M059J (cell line): ENCODE results near the gene DNAJC30. TPM values are rescaled to one million over a fixed set of nuclear protein-coding genes. Genes with fewer than 3 reads are reported as not detected.

Source experiments
- DNase-seq: peaks from one replicate; pipeline ENCODE4 v3.0.0-alpha.2; 2012; ENCODE audit warnings: low read depth
- total RNA-seq: library from RNA; depleted of rRNA; stranded (reverse); fragments of >200 nt; shearing (Covaris generic); gene quantifications from 2 replicates; pipeline ENCODE4 v1.2.3, GENCODE V29; 2014; rRNA removed

DNAJC30 gene
- total RNA-seq, 1 experiment from 2014 or later: 1.8 TPM

GRCh38 chr7:73649576-73649975, 33.7 kb downstream of the DNAJC30 start:
- no peak for DNase-seq

GRCh38 chr7:73648593-73649332, 34.5 kb downstream of the DNAJC30 start:
- no peak for DNase-seq

- no peak for DNase-seq
Measured at GRCh38 chr7:73647725-73648592, 35.3 kb downstream of the DNAJC30 start.

GRCh38 chr7:73646785-73647724, 36.2 kb downstream of the DNAJC30 start:
- no peak for DNase-seq

GRCh38 chr7:73645643-73646174, 37.5 kb downstream of the DNAJC30 start:
- no peak for DNase-seq

- DNase-seq: no peak
Measured at GRCh38 chr7:73644688-73645286, 38.5 kb downstream of the DNAJC30 start.

GRCh38 chr7:73642834-73643233, 40.4 kb downstream of the DNAJC30 start:
- DNase-seq: no peak

- DNase-seq: no peak
Measured at GRCh38 chr7:73638911-73639310, 44.3 kb downstream of the DNAJC30 start.

- no peak for DNase-seq
Measured at GRCh38 chr7:73635428-73636200, 47.6 kb downstream of the DNAJC30 start.

GRCh38 chr7:73633844-73634243, 49.4 kb downstream of the DNAJC30 start:
- no peak for DNase-seq

GRCh38 chr7:73633323-73633722, 49.9 kb downstream of the DNAJC30 start:
- DNase-seq: no peak

- DNase-seq: no peak
Measured at GRCh38 chr7:73631558-73631957, 51.7 kb downstream of the DNAJC30 start.

Other genes starting within 250 kb of the DNAJC30 start
- 0.10 and 0.12 TPM in 2 replicates for gene FZD9, start 249.7 kb downstream of the DNAJC30 start, total RNA-seq
- gene BAZ1B, start 161.2 kb downstream of the DNAJC30 start, total RNA-seq: 50.3 and 87.8 TPM in 2 replicates
- gene BCL7B, start 125.8 kb downstream of the DNAJC30 start, total RNA-seq: 60.7 and 68.3 TPM in 2 replicates
- gene TBL2, start 104.9 kb downstream of the DNAJC30 start, total RNA-seq: 59.8 and 81.0 TPM in 2 replicates
- gene MLXIPL, start 58.9 kb downstream of the DNAJC30 start, total RNA-seq: 0.07 and 0.71 TPM in 2 replicates
- 1.7 and 5.1 TPM in 2 replicates for gene VPS37D, start 15.6 kb downstream of the DNAJC30 start, total RNA-seq
- gene BUD23, start 144 bp upstream of the DNAJC30 start, total RNA-seq: 91.2 and 144 TPM in 2 replicates
- 16.0 and 23.7 TPM in 2 replicates for gene STX1A, start 36.2 kb upstream of the DNAJC30 start, total RNA-seq
- gene ABHD11, start 55.3 kb upstream of the DNAJC30 start, total RNA-seq: 29.0 and 32.2 TPM in 2 replicates
- not detected in 2 replicates for gene CLDN3, start 86.8 kb upstream of the DNAJC30 start, total RNA-seq
- 0.62 and 1.1 TPM in 2 replicates for gene CLDN4, start 147.5 kb upstream of the DNAJC30 start, total RNA-seq
- gene METTL27, start 159.1 kb upstream of the DNAJC30 start, total RNA-seq: 1.7 and 1.9 TPM in 2 replicates
- 0.17 and 0.32 TPM in 2 replicates for gene TMEM270, start 177.7 kb upstream of the DNAJC30 start, total RNA-seq